Measurements from ENCODE around the gene LRRK1. TPM values are rescaled to one million over a fixed set of nuclear protein-coding genes. Genes with fewer than 3 reads are reported as not detected.

The LRRK1 gene
- total and polyA plus RNA-seq, 2 donors (not counting 1 experiment from before 2014, with no cell fraction given): 19.8 to 53.0 TPM

- Histone ChIP-seq H3K27ac (ENCODE audit: low read length in 2 of 2) (no peak overlapping the region), H3K36me3 (replicated peaks in 1 of 2; ENCODE audit: control extremely low read depth in 1 of 2, control insufficient read depth in 1 of 2, extremely low read depth in 1 of 2, insufficient read depth in 2 of 2, low read length in 1 of 2) (peaks cover 0 to 49% of the 10 kb centered on the region in 2 experiments), H3K4me3 (ENCODE audit: control extremely low read depth in 1 of 5, extremely low read depth in 1 of 5, insufficient read depth in 1 of 5, low read depth in 2 of 5, low read length in 4 of 5) (no peak overlapping the region), H3K4me2 (replicated peaks; ENCODE audit: low read depth, low read length, poor library complexity, severe bottlenecking) (no peak overlapping the region), H3K4me1 (ENCODE audit: control insufficient read depth in 2 of 2, insufficient read depth in 2 of 2, low read length in 2 of 2) (peaks cover 0 to 12% of the 10 kb centered on the region in 2 donors), H4K20me1 (ENCODE audit: control insufficient read depth, insufficient read depth, low read length, poor library complexity, severe bottlenecking) (no peaks in the 10 kb centered on the region), H3K27me3 (replicated peaks in 1 of 4; ENCODE audit: control extremely low read depth in 1 of 4, control insufficient read depth in 3 of 4, insufficient read depth in 4 of 4, low read length in 3 of 4) (no peaks in the 10 kb centered on the region), H2AFZ (ENCODE audit: insufficient read depth, low read depth, low read length, poor library complexity, severe bottlenecking) (no peak overlapping the region), H3K9me3 (ENCODE audit: control extremely low read depth in 1 of 3, control insufficient read depth in 2 of 3, insufficient read depth in 1 of 3, low read length in 2 of 3) (no peaks in the 10 kb centered on the region), H3K9ac (ENCODE audit: low read length) (no peak overlapping the region), H3K79me2 (ENCODE audit: control insufficient read depth, insufficient read depth, low read length) (no peaks in the 10 kb centered on the region)
- H3K27me3 Mint-ChIP-seq: no peaks in the 10 kb centered on the region
- no peak for DNase-seq
- ATAC-seq (ENCODE audit: low read depth): no peak
- TF ChIP-seq CTCF (IDR thresholded peaks at IDR 0.05) (no peak), EZH2 (IDR thresholded peaks at IDR 0.05; ENCODE audit: borderline replicate concordance, insufficient read depth, low read depth, low read length, poor library complexity, severe bottlenecking) (no peak)
- 98% methylated on average over 9 of the region's 9 CpGs for WGBS (ENCODE audit: insufficient coverage)
- POLR2A ChIA-PET: no interaction called here
- no peak overlapping the region for H3K4me3 Mint-ChIP-seq
- H3K9me3 Mint-ChIP-seq (ENCODE audit: insufficient read depth): peaks cover 3% of the 10 kb centered on the region
- no peak overlapping the region for H3K27ac Mint-ChIP-seq
- CTCF ChIA-PET: interaction anchor here (1.2 kb wide), 1 partner anchor 23 kb away, joined by 3 read pairs; no protein-coding TSS in a partner anchor
- intact Hi-C loops (cut with micrococcal nuclease): no loop called here
- peaks cover 18% of the 10 kb centered on the region for H3K4me1 Mint-ChIP-seq
Measured at GRCh38 chr15:101029971-101030661, 111.0 kb downstream of the LRRK1 start.

GRCh38 chr15:101031213-101031612 lies 112.1 kb downstream of the LRRK1 start:
- peaks cover 0 to 3% (median 0%) of the 10 kb centered on the region in 3 donors for H3K9me3 ChIP-seq (ENCODE audit: control extremely low read depth in 1 of 3, control insufficient read depth in 2 of 3, insufficient read depth in 1 of 3, low read length in 2 of 3)
- no peaks in the 10 kb centered on the region for H4K20me1 ChIP-seq (ENCODE audit: control insufficient read depth, insufficient read depth, low read length, poor library complexity, severe bottlenecking)
- peaks cover 28% of the 10 kb centered on the region for H3K4me1 Mint-ChIP-seq
- ChIA-PET POLR2A (no interaction called here), CTCF (interaction anchor here (0.9 kb wide), 1 partner anchor 113 kb away, joined by 3 read pairs; no protein-coding TSS in a partner anchor)
- DNase-seq: no peak
- no peak overlapping the region for H3K4me2 ChIP-seq (replicated peaks; ENCODE audit: low read depth, low read length, poor library complexity, severe bottlenecking)
- no peak overlapping the region for H2AFZ ChIP-seq (ENCODE audit: insufficient read depth, low read depth, low read length, poor library complexity, severe bottlenecking)
- H3K27ac Mint-ChIP-seq: no peak overlapping the region
- H3K4me1 ChIP-seq (ENCODE audit: control insufficient read depth in 2 of 2, insufficient read depth in 2 of 2, low read length in 2 of 2): peaks cover 4 to 21% of the 10 kb centered on the region in 2 donors
- no peak overlapping the region for H3K27ac ChIP-seq (ENCODE audit: low read length in 2 of 2)
- no peak overlapping the region for H3K4me3 Mint-ChIP-seq
- H3K36me3 ChIP-seq (replicated peaks in 1 of 2; ENCODE audit: control extremely low read depth in 1 of 2, control insufficient read depth in 1 of 2, extremely low read depth in 1 of 2, insufficient read depth in 2 of 2, low read length in 1 of 2): peaks cover 0 to 38% of the 10 kb centered on the region in 2 experiments
- no peaks in the 10 kb centered on the region for H3K79me2 ChIP-seq (ENCODE audit: control insufficient read depth, insufficient read depth, low read length)
- no peaks in the 10 kb centered on the region for H3K27me3 ChIP-seq (replicated peaks in 1 of 4; ENCODE audit: control extremely low read depth in 1 of 4, control insufficient read depth in 3 of 4, insufficient read depth in 4 of 4, low read length in 3 of 4)
- H3K4me3 ChIP-seq (ENCODE audit: control extremely low read depth in 1 of 5, extremely low read depth in 1 of 5, insufficient read depth in 1 of 5, low read depth in 2 of 5, low read length in 4 of 5): no peak overlapping the region
- intact Hi-C loops (cut with micrococcal nuclease): no loop called here
- no peak for ATAC-seq (ENCODE audit: low read depth)
- peaks cover 3% of the 10 kb centered on the region for H3K9me3 Mint-ChIP-seq (ENCODE audit: insufficient read depth)
- TF ChIP-seq CTCF (IDR thresholded peaks at IDR 0.05) (no peak), EZH2 (IDR thresholded peaks at IDR 0.05; ENCODE audit: borderline replicate concordance, insufficient read depth, low read depth, low read length, poor library complexity, severe bottlenecking) (no peak)
- WGBS (ENCODE audit: insufficient coverage): 98% methylated on average over 4 of the region's 8 CpGs
- no peaks in the 10 kb centered on the region for H3K27me3 Mint-ChIP-seq
- no peak overlapping the region for H3K9ac ChIP-seq (ENCODE audit: low read length)
